K562 (cell line): Measurements from ENCODE around the gene SLC26A2. TPM values are rescaled to one million over a fixed set of nuclear protein-coding genes. Genes with fewer than 3 reads are reported as not detected.
A peak's percentile ranks its signal among the peaks of the same experiment; 100 is the strongest.

ENCODE experiments used
- BRCA1 ChIP-seq, 2 experiments: fragments of 450-650 bp in 1 of 2; sonication (generic) in 1 of 2; formaldehyde crosslinking in 1 of 2; IDR thresholded peaks; 2 replicates each; pipeline versions ENCODE4 v1.5.0 to v1.6.1; 2017 to 2020; ENCODE audit warnings: mild to moderate bottlenecking in 1 of 2, missing genetic modification reagents in 1 of 2
- CREB1 ChIP-seq, 2 experiments: sonication (generic) in 1 of 2; formaldehyde crosslinking in 1 of 2; IDR thresholded peaks; 2 replicates each; pipeline versions ENCODE4 v1.6.1 to v1.8.0; 2012 to 2022; ENCODE audit warnings: inconsistent platforms in 1 of 2, mild to moderate bottlenecking in 1 of 2, missing genetic modification reagents in 1 of 2, moderate library complexity in 1 of 2
- EGR1 ChIP-seq: fragments of 450-650 bp; conservative IDR thresholded peaks from 2 replicates; pipeline ENCODE4 v1.6.1; 2017; ENCODE audit warnings: mild to moderate bottlenecking
- ETS2 ChIP-seq: IDR thresholded peaks from 2 replicates; pipeline ENCODE4 v1.6.1; 2016; ENCODE audit warnings: borderline replicate concordance, missing genetic modification characterization, mild to moderate bottlenecking, moderate library complexity, missing compliant biosample characterization; ENCODE audit not compliant: poor library complexity, severe bottlenecking
- FOXK1 ChIP-seq: sonication (generic); formaldehyde crosslinking; IDR thresholded peaks from 2 replicates; pipeline ENCODE4 v1.8.0; 2022; ENCODE audit warnings: missing genetic modification reagents, mild to moderate bottlenecking, borderline replicate concordance
- HBP1 ChIP-seq: fragments of 450-650 bp; formaldehyde crosslinking; IDR thresholded peaks from 2 replicates; pipeline ENCODE4 v1.4.0; 2022; ENCODE audit warnings: missing genetic modification characterization
- HCFC1 ChIP-seq: IDR thresholded peaks from 2 replicates; pipeline ENCODE4 v1.6.1; 2012; ENCODE audit warnings: low read depth, low read length, improper control_type of control experiment
- HMGXB4 ChIP-seq: sonication (generic); formaldehyde crosslinking; IDR thresholded peaks from 2 replicates; pipeline ENCODE4 v1.8.1; 2023; ENCODE audit warnings: mild to moderate bottlenecking, missing genetic modification reagents
- HNRNPUL1 ChIP-seq: fragments of 200-400 bp; formaldehyde crosslinking; IDR thresholded peaks from 2 replicates; pipeline ENCODE4 v1.6.1; 2017; ENCODE audit warnings: low read length
- IRF1 ChIP-seq: sonication (generic); formaldehyde crosslinking; IDR thresholded peaks from 2 replicates; pipeline ENCODE4 v1.8.0; 2022; ENCODE audit warnings: missing genetic modification reagents, mild to moderate bottlenecking, borderline replicate concordance
- NELFE ChIP-seq: IDR thresholded peaks from 2 replicates; pipeline ENCODE4 v1.6.1; 2011; ENCODE audit warnings: mild to moderate bottlenecking; ENCODE audit not compliant: insufficient read depth, insufficient read length
- NKRF ChIP-seq: fragments of 450-650 bp; IDR thresholded peaks from 2 replicates; pipeline ENCODE4 v1.6.1; 2016; ENCODE audit warnings: borderline replicate concordance
- PHB ChIP-seq: fragments of 250-450 bp; sonication (Bioruptor Pico); IDR thresholded peaks from 2 replicates; pipeline ENCODE4 v1.5.0; 2021
- PYGO2 ChIP-seq: fragments of 450-650 bp; IDR thresholded peaks from 2 replicates; pipeline ENCODE4 v1.6.1; 2016; ENCODE audit warnings: mild to moderate bottlenecking, missing genetic modification characterization, moderate library complexity, missing compliant biosample characterization
- RBM14 ChIP-seq: fragments of 200-400 bp; formaldehyde crosslinking; IDR thresholded peaks from 2 replicates; pipeline ENCODE4 v1.6.1; 2018; ENCODE audit warnings: low read depth, mild to moderate bottlenecking, low read length, moderate library complexity, borderline replicate concordance; ENCODE audit not compliant: insufficient read depth
- RUNX1 ChIP-seq: sonication (generic); IDR thresholded peaks from 2 replicates; pipeline ENCODE4 v1.6.1; 2016; ENCODE audit warnings: antibody characterized with exemption, low read depth
- SMAD4 ChIP-seq: fragments of 250-450 bp; sonication (Bioruptor Pico); conservative IDR thresholded peaks from 2 replicates; pipeline ENCODE4 v1.8.0; 2021; ENCODE audit warnings: inconsistent platforms, mild to moderate bottlenecking, moderate library complexity
- STAT5B ChIP-seq: fragments of 250-450 bp; sonication (Bioruptor Pico); IDR thresholded peaks from 2 replicates; pipeline ENCODE4 v1.8.0; 2021; ENCODE audit warnings: mild to moderate bottlenecking, inconsistent platforms
- TEAD2 ChIP-seq: fragments of 450-650 bp; IDR thresholded peaks from 2 replicates; pipeline ENCODE4 v1.6.1; 2016; ENCODE audit warnings: missing genetic modification characterization, control low read depth, missing compliant biosample characterization
- TSC22D4 ChIP-seq: fragments of 450-650 bp; IDR thresholded peaks from 2 replicates; pipeline ENCODE4 v1.6.1; 2016; ENCODE audit warnings: missing genetic modification characterization, missing biosample characterization, control low read depth
- ZNF41 ChIP-seq: fragments of 250-450 bp; sonication (Bioruptor Pico); conservative IDR thresholded peaks from 2 replicates; pipeline ENCODE4 v1.4.0; 2020; ENCODE audit warnings: mild to moderate bottlenecking
- ZNF707 ChIP-seq: fragments of 250-450 bp; sonication (Bioruptor Pico); conservative IDR thresholded peaks from 2 replicates; pipeline ENCODE4 v1.8.0; 2022; ENCODE audit warnings: inconsistent platforms, mild to moderate bottlenecking, moderate library complexity
- ZNF77 ChIP-seq: fragments of 250-450 bp; sonication (Bioruptor Pico); IDR thresholded peaks from 2 replicates; pipeline ENCODE4 v1.5.0; 2020
- polyA plus RNA-seq, 8 experiments: library from polyadenylated mRNA; depleted of rRNA in 4 of 8; stranded (reverse) in 5 of 8; unstranded in 3 of 8; fragments of >200 nt; fragmentation: Nextera tagmentation in 2 of 8; fragmentation: Illumina TruSeq in 1 of 8; extraction: Ambion mirVana in 2 of 8; extraction: Trizol in 1 of 8; gene quantifications; 2 replicates each; pipeline versions ENCODE4 v1.2.1 to v1.2.3, GENCODE V29; 2011 to 2014; ENCODE audit warnings: inconsistent platforms in 1 of 8, missing spikeins in 1 of 8
- total RNA-seq, 7 experiments: library from RNA; depleted of rRNA in 6 of 7; stranded (reverse); fragments of >200 nt in 6 of 7; fragmentation: Illumina TruSeq in 2 of 7; extraction: Trizol in 2 of 7; gene quantifications; 2 replicates each; pipeline versions ENCODE4 v1.2.1 to v1.2.3, GENCODE V29; 2011 to 2021; ENCODE audit warnings: low replicate concordance in 1 of 7

Gene SLC26A2
- total and polyA plus RNA-seq, 9 of the 15 experiments (the other 6 are each of a cell fraction or from before 2014, with no cell fraction given) = 1.1 to 6.3 (median 3.6) TPM

GRCh38 chr5:149940077-149940574, 20.4 kb upstream of the SLC26A2 start (continued):
- TF ChIP-seq RBM14 = no peak
- no peak for TF ChIP-seq ETS2 (tag)
- no peak for TF ChIP-seq TEAD2
- TF ChIP-seq FOXK1 (CRISPR knock-in tag) = no peak
- TF ChIP-seq PYGO2 (tag) = no peak
- no peak for TF ChIP-seq HBP1 (CRISPR knock-in tag)
- TF ChIP-seq ZNF41 (CRISPR knock-in tag) = no peak
- TF ChIP-seq STAT5B = no peak
- TF ChIP-seq TSC22D4 (tag) = no peak
- TF ChIP-seq BRCA1 (IDR thresholded peaks at IDR 0.05) = no peak
- TF ChIP-seq BRCA1 (CRISPR knock-in tag; IDR thresholded peaks at IDR 0.05) = no peak
- TF ChIP-seq RUNX1 = no peak
- TF ChIP-seq HMGXB4 (CRISPR knock-in tag) = no peak
- TF ChIP-seq NKRF = no peak
- TF ChIP-seq HCFC1 = no peak
- no peak for TF ChIP-seq HNRNPUL1
- TF ChIP-seq IRF1 (CRISPR knock-in tag) = no peak
- TF ChIP-seq EGR1 = no peak
- TF ChIP-seq CREB1 (IDR thresholded peaks at IDR 0.05) = peak; percentile 89
- TF ChIP-seq CREB1 (CRISPR knock-in tag; IDR thresholded peaks at IDR 0.05) = peak; percentile 68; the same call in 1 of the 2 replicates
- TF ChIP-seq NELFE = no peak
- no peak for TF ChIP-seq ZNF707 (CRISPR knock-in tag)
- peak; percentile 76 for TF ChIP-seq SMAD4 (CRISPR knock-in tag)
- no peak for TF ChIP-seq PHB (CRISPR knock-in tag)
- TF ChIP-seq ZNF77 (CRISPR knock-in tag) = no peak
